ENCODE data around the gene SDCBP2.

DNA sequence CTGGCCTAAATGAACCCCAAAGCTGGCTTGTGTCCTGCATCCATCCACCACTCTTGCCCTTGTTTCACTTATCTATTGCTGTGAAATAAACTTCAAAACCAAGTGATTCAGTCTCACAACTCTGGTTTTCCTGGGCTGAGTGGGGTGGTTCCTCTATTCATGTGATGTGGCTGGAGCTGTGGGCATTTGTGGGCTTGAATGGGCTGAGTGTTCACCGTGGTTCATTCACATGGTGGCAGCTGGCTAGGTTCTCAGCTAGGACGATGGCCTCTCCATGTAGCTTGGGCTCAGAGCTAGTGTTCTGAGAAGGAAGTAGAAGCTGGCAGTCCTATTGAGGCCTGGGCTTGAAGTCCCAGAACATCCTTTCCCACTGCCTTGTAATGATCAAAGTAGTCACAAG lies 33.5 kb upstream of the SDCBP2 start:
- TF ChIP-seq CTCF (IDR thresholded peaks at IDR 0.05; ENCODE audit: low read depth, low read length) (no peak), EZH2phosphoT487 (IDR thresholded peaks at IDR 0.05; ENCODE audit: low read depth) (no peak)

All from OCI-LY3 (cell line).